Activated CD8-positive, alpha-beta memory T cell treated with anti-CD3 and anti-CD28 coated beads, Interleukin-2, amount 10 ng/mL, durations not matched to agents 7 days and 5 days (primary cell): ENCODE data around the gene ALG10B. TPM values are rescaled to one million over a fixed set of nuclear protein-coding genes. Genes with fewer than 3 reads are reported as not detected.
"Not testable (repeated sequence)": the region's sequence is repeated elsewhere in the genome, so short reads cannot be mapped to it uniquely, and the experiment has no call there.

ENCODE experiments used
- ATAC-seq: fragments of 150-1000 bp; cut with Tn5 transposase; one replicate; pipeline ENCODE4 v1.10.0; 2021; ENCODE audit warnings: moderate library complexity
- CTCF ChIA-PET: fragments of 350-600 bp; sonication (Branson Sonifier 250); formaldehyde crosslinking; loops from one replicate; lab custom pipeline; 2021; ENCODE audit warnings: antibody characterized with exemption; lab: Charles Lee
- DNase-seq: peaks from one replicate; pipeline ENCODE4 v3.0.0-alpha.2; 2020
- H3K27ac Mint-ChIP-seq: one replicate; pipeline ENCODE4 v1.8.0; 2021; ENCODE audit warnings: mild to moderate bottlenecking, mixed read lengths
- H3K27me3 Mint-ChIP-seq: one replicate; pipeline ENCODE4 v1.8.0; 2021; ENCODE audit warnings: mixed read lengths
- H3K36me3 Mint-ChIP-seq: one replicate; pipeline ENCODE4 v1.8.0; 2021; ENCODE audit warnings: mild to moderate bottlenecking, mixed read lengths
- H3K4me1 Mint-ChIP-seq: one replicate; pipeline ENCODE4 v1.8.0; 2021; ENCODE audit warnings: mixed read lengths
- H3K4me3 Mint-ChIP-seq: one replicate; pipeline ENCODE4 v1.8.0; 2021; ENCODE audit warnings: mild to moderate bottlenecking, moderate library complexity, mixed read lengths
- H3K9me3 Mint-ChIP-seq: one replicate; pipeline ENCODE4 v1.8.0; 2022; ENCODE audit warnings: low read depth, mixed read lengths
- total RNA-seq, 2 experiments: library from RNA; stranded (reverse); gene quantifications; one replicate each; pipeline ENCODE4 v1.2.3, GENCODE V29; 2021

ALG10B gene
- total RNA-seq, 2 experiments from 2014 or later = 15.0 to 18.9 TPM

DNA sequence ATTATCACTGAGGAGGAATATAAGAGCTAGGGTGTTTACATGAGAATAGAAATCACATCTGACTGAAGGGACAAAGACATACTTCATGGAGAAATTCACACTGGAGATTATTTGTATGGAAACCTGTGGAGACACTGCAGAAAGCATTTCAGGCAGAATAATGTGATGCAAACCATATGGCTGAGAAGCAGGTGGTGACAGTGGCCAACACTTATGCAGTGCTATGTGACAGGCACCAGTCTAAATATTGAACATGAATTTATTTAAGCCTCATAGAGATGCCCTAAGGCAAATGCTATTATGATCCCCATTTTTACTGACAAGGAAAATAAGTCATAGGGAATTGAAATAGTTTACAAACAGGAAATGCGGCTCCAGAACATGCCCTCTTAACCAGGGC is 16.2 kb downstream of the ALG10B start:
- Mint-ChIP-seq H3K27ac (no peak overlapping the region), H3K9me3 (no peaks in the 10 kb centered on the region), H3K4me1 (no peaks in the 10 kb centered on the region), H3K4me3 (no peak overlapping the region), H3K36me3 (no peaks in the 10 kb centered on the region), H3K27me3 (no peaks in the 10 kb centered on the region)
- ATAC-seq (no peak), DNase-seq (no peak)
- CTCF ChIA-PET = no interaction called here

DNA sequence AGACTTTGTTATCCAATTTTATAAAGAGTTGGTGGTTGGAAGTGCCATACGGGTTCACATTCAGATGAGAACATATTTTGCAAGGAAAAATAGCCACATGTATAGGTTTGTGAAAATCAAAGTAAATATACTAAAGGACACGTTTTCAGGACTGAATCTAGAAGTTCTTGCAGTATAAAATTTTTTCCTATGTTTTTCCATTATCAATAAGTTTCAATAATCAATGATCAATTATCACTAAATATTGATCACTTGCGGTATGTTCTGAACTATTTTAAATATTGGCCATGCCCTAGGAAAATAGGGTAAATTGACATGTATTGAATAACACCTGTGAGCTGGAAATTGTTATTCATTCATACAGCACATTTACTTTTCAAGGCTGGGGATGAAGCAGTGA is 25.9 kb downstream of the ALG10B start:
- DNase-seq (no peak), ATAC-seq (no peak)
- peaks cover 2% of the 10 kb centered on the region for H3K9me3 Mint-ChIP-seq
- no peaks in the 10 kb centered on the region for H3K36me3 Mint-ChIP-seq
- no peaks in the 10 kb centered on the region for H3K27me3 Mint-ChIP-seq
- H3K4me3 Mint-ChIP-seq = no peak overlapping the region
- CTCF ChIA-PET = no interaction called here
- H3K27ac Mint-ChIP-seq = no peak overlapping the region
- H3K4me1 Mint-ChIP-seq = no peaks in the 10 kb centered on the region

DNA sequence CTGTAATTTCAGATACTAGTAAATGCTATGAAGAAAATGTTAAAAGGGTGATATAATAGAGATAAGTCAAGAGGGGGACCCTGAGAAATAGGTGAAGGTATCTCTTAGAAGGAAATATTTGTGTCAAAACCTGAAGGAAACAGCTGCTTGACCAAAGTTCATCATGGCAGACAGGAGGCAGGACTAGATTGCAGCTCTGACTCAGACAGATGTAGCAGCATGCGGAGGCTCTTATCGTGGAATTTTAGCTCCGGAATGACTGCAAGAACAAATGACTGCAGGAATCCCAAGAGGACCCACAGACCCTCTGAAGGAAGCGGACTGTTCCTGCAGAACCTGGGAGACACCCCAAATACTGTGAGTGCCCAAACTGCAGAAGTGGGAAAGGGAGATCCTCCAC is 26.7 kb downstream of the ALG10B start:
- CTCF ChIA-PET, H3K27me3 Mint-ChIP-seq, H3K4me3 Mint-ChIP-seq, H3K4me1 Mint-ChIP-seq, H3K27ac Mint-ChIP-seq, H3K36me3 Mint-ChIP-seq, H3K9me3 Mint-ChIP-seq, ATAC-seq, DNase-seq: not testable (repeated sequence)

DNA sequence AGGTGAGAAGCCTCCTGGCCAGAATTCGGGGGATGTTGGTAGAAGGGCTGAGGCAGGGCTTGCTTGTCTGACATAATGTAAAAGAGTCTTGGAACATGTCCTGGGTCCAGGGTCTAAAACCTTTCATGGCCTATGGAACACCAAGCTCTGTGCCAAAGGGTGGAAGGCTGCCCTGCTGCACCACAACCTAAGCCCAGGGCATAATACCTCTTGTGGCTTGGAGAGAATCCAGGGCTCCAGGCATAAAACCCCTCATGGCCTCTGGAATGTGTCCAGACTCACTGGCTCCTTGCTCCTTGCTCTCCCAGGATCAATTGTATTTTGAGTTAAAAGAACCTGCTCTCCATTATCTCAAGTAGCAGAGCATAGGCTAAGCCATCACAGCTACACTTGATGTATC is 27.3 kb downstream of the ALG10B start:
- H3K27ac Mint-ChIP-seq, H3K9me3 Mint-ChIP-seq, H3K36me3 Mint-ChIP-seq, H3K27me3 Mint-ChIP-seq, H3K4me3 Mint-ChIP-seq, CTCF ChIA-PET, ATAC-seq, H3K4me1 Mint-ChIP-seq, DNase-seq: not testable (repeated sequence)

DNA sequence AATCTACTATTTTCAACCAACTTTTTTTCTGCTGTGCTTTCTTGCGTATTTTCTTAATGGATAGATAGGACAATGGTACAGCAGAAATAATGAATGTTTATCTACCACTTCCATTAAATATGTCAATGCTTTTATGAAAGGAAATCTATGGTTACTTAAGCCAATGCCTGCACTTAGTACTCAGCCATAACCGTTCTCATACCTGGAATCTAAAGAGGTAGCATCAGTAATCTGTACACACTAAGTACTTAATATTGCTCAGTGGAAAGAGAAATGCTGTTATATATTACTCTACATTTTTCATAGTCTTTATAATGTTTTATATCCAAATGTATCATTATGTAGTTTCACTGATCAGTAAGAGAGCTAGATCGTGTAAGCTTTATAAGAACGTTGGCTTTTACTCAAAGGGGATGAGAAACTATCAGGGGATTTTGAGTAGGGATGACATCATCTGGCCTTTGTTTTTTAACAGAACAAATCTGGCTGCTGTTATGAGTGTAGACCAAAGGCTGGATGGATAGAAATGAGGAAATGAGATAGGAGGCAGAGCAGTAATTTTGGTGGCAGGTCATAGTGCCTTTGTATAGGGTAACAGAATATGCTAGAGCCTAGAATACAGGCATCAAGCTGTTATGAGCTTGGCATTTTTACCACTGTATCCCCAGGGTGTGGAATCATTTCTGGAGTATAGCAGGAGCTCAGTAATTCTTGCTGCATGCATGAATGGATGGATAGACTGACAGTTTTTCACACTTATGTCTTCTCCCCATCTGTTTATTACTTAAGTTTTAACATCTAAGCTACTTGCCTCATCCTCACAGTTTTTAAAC is 34.0 kb downstream of the ALG10B start:
- ATAC-seq (no peak), DNase-seq (no peak)
- Mint-ChIP-seq H3K36me3 (no peaks in the 10 kb centered on the region), H3K4me3 (no peak overlapping the region), H3K4me1 (peaks cover 3% of the 10 kb centered on the region), H3K27ac (no peak overlapping the region), H3K9me3 (peaks cover 2% of the 10 kb centered on the region), H3K27me3 (no peaks in the 10 kb centered on the region)
- CTCF ChIA-PET = no interaction called here

DNA sequence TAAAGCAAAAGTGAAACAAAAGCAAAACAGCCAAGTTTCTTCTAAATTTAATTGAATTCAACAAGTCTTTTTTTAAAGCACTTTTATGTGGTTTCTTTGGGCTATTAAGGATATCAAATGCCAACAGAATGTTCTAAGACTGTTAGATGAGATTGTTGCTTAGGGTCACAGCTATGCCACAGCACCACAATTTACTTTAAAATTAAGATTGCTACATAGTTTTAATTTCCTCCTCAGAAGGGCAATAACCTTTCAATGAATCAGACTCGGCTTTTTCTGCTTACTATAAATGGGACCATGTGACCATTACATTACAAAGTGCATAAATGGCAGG is 34.6 kb downstream of the ALG10B start:
- H3K27ac Mint-ChIP-seq, DNase-seq, H3K27me3 Mint-ChIP-seq, ATAC-seq, H3K9me3 Mint-ChIP-seq, H3K36me3 Mint-ChIP-seq, CTCF ChIA-PET, H3K4me1 Mint-ChIP-seq: not testable (repeated sequence)
- peak overlapping the region; percentile 12 for H3K4me3 Mint-ChIP-seq

DNA sequence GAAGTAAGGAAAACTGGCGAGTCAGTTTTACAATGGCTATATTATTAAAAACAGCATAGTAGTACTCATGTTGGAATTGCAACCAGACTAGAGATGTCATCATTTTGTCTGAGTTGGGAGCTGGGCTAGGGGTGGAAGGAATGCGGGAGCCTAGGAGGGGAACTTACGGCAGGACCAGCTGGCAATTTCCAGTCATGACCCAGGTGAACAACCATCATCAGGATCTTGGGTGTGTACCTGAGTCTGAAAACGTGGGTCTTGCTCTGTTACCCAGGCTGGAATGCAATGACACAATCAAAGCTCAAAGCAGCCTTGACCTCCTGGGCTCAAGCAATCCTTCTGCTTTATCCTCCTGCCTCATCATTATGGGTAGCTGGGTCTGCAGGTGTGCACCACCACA is 50.9 kb downstream of the ALG10B start:
- no peak for DNase-seq
- ATAC-seq = no peak
- Mint-ChIP-seq H3K27me3 (no peaks in the 10 kb centered on the region), H3K9me3 (no peaks in the 10 kb centered on the region), H3K4me1 (no peaks in the 10 kb centered on the region), H3K27ac (no peak overlapping the region), H3K36me3 (no peaks in the 10 kb centered on the region), H3K4me3 (no peak overlapping the region)
- CTCF ChIA-PET = no interaction called here

DNA sequence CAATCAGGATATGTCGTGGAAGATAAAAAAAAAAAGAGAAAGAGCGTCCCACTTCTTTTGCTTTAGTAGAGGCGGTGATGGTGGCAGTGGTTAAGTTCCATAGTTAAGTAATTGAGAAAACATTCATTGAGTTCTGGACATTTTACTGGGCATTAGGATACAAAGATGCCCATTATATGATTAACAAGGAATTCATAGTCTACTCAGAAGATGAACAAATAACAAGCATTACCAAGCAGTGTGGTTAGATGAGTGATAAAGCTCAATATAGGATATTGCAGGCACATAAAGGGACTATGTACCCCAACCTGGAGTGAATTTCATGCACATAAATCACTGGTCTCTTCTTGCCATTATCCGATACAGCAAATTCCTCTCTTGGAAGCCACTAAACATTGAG is 53.7 kb downstream of the ALG10B start:
- H3K27ac Mint-ChIP-seq = no peak overlapping the region
- H3K9me3 Mint-ChIP-seq = no peaks in the 10 kb centered on the region
- H3K27me3 Mint-ChIP-seq = no peaks in the 10 kb centered on the region
- no peak overlapping the region for H3K4me3 Mint-ChIP-seq
- DNase-seq (no peak), ATAC-seq (no peak)
- no peaks in the 10 kb centered on the region for H3K36me3 Mint-ChIP-seq
- no peaks in the 10 kb centered on the region for H3K4me1 Mint-ChIP-seq
- CTCF ChIA-PET = no interaction called here

DNA sequence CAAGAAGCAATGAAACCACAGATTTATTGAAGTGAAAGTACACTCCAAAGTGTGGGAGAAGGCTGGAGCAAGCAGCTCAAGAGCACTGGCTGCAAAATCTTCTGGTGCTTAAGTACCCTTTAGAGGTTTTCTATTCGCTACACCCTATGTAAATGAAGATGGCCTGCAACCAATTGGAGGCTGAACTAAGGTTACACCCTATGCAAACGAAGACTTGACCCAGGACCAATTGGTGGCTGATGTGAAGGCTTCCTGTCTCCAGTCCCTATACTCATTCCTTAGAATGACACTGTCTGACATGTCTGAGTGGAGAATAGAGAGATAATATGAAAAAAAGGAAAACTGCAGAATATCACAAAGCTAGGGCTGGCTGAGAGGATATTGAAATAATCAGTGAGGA is 57.2 kb downstream of the ALG10B start:
- no peak for ATAC-seq
- Mint-ChIP-seq H3K4me3 (no peak overlapping the region), H3K27ac (no peak overlapping the region), H3K27me3 (no peaks in the 10 kb centered on the region), H3K4me1 (no peaks in the 10 kb centered on the region), H3K36me3 (no peaks in the 10 kb centered on the region), H3K9me3 (no peaks in the 10 kb centered on the region)
- CTCF ChIA-PET = no interaction called here
- DNase-seq = no peak

DNA sequence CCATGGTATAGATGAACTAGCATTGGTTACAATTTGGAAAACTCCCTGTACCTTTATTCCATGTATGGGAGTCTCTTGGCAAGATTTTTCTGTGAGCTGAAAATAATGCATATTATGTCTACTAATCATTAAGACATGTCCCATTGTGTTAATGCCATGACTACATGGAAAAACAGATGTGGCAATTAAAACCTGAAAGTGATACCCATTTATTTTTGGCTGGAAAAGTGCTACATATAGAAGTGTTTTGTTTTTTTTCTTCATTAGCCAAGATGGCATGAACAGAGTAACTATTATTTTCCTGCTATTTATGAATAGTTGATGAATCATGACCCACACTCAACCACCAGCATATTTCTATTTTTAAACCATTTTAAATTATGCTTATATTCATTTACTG is 58.2 kb downstream of the ALG10B start:
- ATAC-seq = no peak

More for the DNA sequence above, 58.2 kb downstream of the ALG10B start:
- H3K27me3 Mint-ChIP-seq = no peaks in the 10 kb centered on the region
- H3K4me3 Mint-ChIP-seq = no peak overlapping the region
- no peak overlapping the region for H3K27ac Mint-ChIP-seq
- CTCF ChIA-PET = no interaction called here
- no peaks in the 10 kb centered on the region for H3K9me3 Mint-ChIP-seq
- DNase-seq = no peak
- no peaks in the 10 kb centered on the region for H3K4me1 Mint-ChIP-seq
- no peaks in the 10 kb centered on the region for H3K36me3 Mint-ChIP-seq
